GM18505 (cell line): ENCODE measurements around the gene SPHK1.

Source experiments
- ATAC-seq: cut with Tn5 transposase; IDR thresholded peaks from one replicate; pipeline ENCODE4 v1.9.1; 2021; ENCODE audit not compliant: unreplicated experiment
- POLR2A ChIP-seq: IDR thresholded peaks from 4 replicates; pipeline ENCODE4 v1.6.1; 2011; ENCODE audit warnings: borderline replicate concordance; ENCODE audit not compliant: insufficient read depth, insufficient read length; ENCODE audit errors: extremely low read depth

SPHK1 gene

GRCh38 chr17:76398523-76399174 is 14.2 kb downstream of the SPHK1 start:
- TF ChIP-seq POLR2A: no peak
- no peak for ATAC-seq

GRCh38 chr17:76399175-76400172 is 15.1 kb downstream of the SPHK1 start:
- TF ChIP-seq POLR2A: no peak
- no peak for ATAC-seq

- ATAC-seq: no peak
- TF ChIP-seq POLR2A: no peak
These were observed 18.3 kb downstream of the SPHK1 start for GRCh38 chr17:76402711-76403110.

GRCh38 chr17:76404256-76404655 is 19.8 kb downstream of the SPHK1 start:
- no peak for TF ChIP-seq POLR2A
- ATAC-seq: no peak

- ATAC-seq: no peak
- no peak for TF ChIP-seq POLR2A
These were observed 20.7 kb downstream of the SPHK1 start for GRCh38 chr17:76404976-76405563.

- no peak for ATAC-seq
- no peak for TF ChIP-seq POLR2A
These were observed 21.2 kb downstream of the SPHK1 start for GRCh38 chr17:76405607-76405966.

GRCh38 chr17:76405967-76406647 is 21.7 kb downstream of the SPHK1 start:
- no peak for TF ChIP-seq POLR2A
- ATAC-seq: no peak

- no peak for ATAC-seq
- no peak for TF ChIP-seq POLR2A
These were observed 23.1 kb downstream of the SPHK1 start for GRCh38 chr17:76407509-76407908.

- no peak for ATAC-seq
- no peak for TF ChIP-seq POLR2A
These were observed 23.8 kb downstream of the SPHK1 start for GRCh38 chr17:76408037-76408849.

GRCh38 chr17:76410328-76410965 is 26.0 kb downstream of the SPHK1 start:
- no peak for ATAC-seq
- no peak for TF ChIP-seq POLR2A

- ATAC-seq: no peak
- TF ChIP-seq POLR2A: no peak
These were observed 26.8 kb downstream of the SPHK1 start for GRCh38 chr17:76411247-76411646.

- no peak for TF ChIP-seq POLR2A
- no peak for ATAC-seq
These were observed 30.2 kb downstream of the SPHK1 start for GRCh38 chr17:76414334-76415295.

GRCh38 chr17:76415786-76416185 is 31.4 kb downstream of the SPHK1 start:
- no peak for ATAC-seq
- no peak for TF ChIP-seq POLR2A
